Heart left ventricle (tissue), 16 donors: ENCODE results near the gene PKD1. TPM values are rescaled to one million over a fixed set of nuclear protein-coding genes. Genes with fewer than 3 reads are reported as not detected.
"Not testable (repeated sequence)": the region's sequence is repeated elsewhere in the genome, so short reads cannot be mapped to it uniquely, and the experiment has no call there.

ENCODE experiments used
- ATAC-seq, 4 donors: fragments of 200-7000 bp; cut with Tn5 transposase; one replicate each; pipeline ENCODE4 v1.9.1; 2020 to 2022; ENCODE audit warnings: moderate library complexity in 4 of 4, mild to moderate bottlenecking in 3 of 4, moderate number of reproducible peaks in 1 of 4
- DNase-seq, 5 donors: peaks; one replicate each; pipeline ENCODE4 v3.0.0-alpha.2; 2020
- H3K27ac ChIP-seq, 12 donors: fragments of 200-600 bp; sonication (generic) in 4 of 12; one replicate each; pipeline versions ENCODE4 v1.5.0 to v1.8.0; 2016 to 2022; ENCODE audit warnings: mild to moderate bottlenecking in 2 of 12
- H3K27me3 ChIP-seq, 9 donors: fragments of 200-600 bp; sonication (generic) in 2 of 9; one replicate each; pipeline versions ENCODE4 v1.5.1 to v1.8.0; 2016 to 2022; ENCODE audit warnings: mild to moderate bottlenecking in 3 of 9
- H3K36me3 ChIP-seq, 9 donors: fragments of 200-600 bp; sonication (generic) in 2 of 9; one replicate each; pipeline versions ENCODE4 v1.5.0 to v1.8.0; 2018 to 2022; ENCODE audit warnings: mild to moderate bottlenecking in 2 of 9
- H3K4me1 ChIP-seq, 12 donors: fragments of 200-600 bp; sonication (generic) in 4 of 12; one replicate each; pipeline versions ENCODE4 v1.5.0 to v1.8.0; 2016 to 2022; ENCODE audit warnings: mild to moderate bottlenecking in 3 of 12
- H3K4me3 ChIP-seq, 12 donors: fragments of 200-600 bp; sonication (generic) in 4 of 12; one replicate each; pipeline versions ENCODE4 v1.5.0 to v1.8.0; 2017 to 2022; ENCODE audit warnings: mild to moderate bottlenecking in 9 of 12, moderate library complexity in 4 of 12
- H3K9me3 ChIP-seq, 12 donors: fragments of 200-600 bp; sonication (generic) in 4 of 12; one replicate each; pipeline versions ENCODE4 v1.5.0 to v1.8.0; 2016 to 2022; ENCODE audit warnings: mild to moderate bottlenecking in 1 of 12
- CTCF ChIP-seq, 12 donors: fragments of 200-600 bp; sonication (generic) in 4 of 12; IDR thresholded peaks; one replicate each; pipeline versions ENCODE4 v1.5.0 to v1.8.0; 2018 to 2022; ENCODE audit warnings: antibody characterized with exemption in 12 of 12, mild to moderate bottlenecking in 5 of 12
- POLR2A ChIP-seq, 2 donors: fragments of 450-650 bp; IDR thresholded peaks; one replicate each; pipeline ENCODE4 v1.6.1; 2017; ENCODE audit warnings: antibody characterized with exemption in 2 of 2, mild to moderate bottlenecking in 2 of 2, moderate library complexity in 2 of 2
- WGBS, 4 donors: extraction: QIAGEN DNeasy Blood & Tissue Kit in 2 of 4; methylation state at CpG; one replicate each; pipeline versions ENCODE4 v1.1.5 to v1.1.7; 2013 to 2018; 5-methylcytosine and 5-hydroxymethylcytosine counted together
- intact Hi-C, 10 donors: fragments of 100-400 bp; cut with DNase I; formaldehyde crosslinking; loops; one replicate each; pipeline versions ENCODE4 v1.11.1 to v1.14.2; 2022
- polyA plus RNA-seq, 2 donors: library from polyadenylated mRNA; stranded (reverse); fragments of 200-250 nt; gene quantifications; one replicate each; pipeline ENCODE4 v1.2.3, GENCODE V29; 2013
- total RNA-seq, 9 donors: library from RNA; depleted of rRNA in 2 of 9; stranded (reverse); fragments of >200 nt in 2 of 9; fragmentation: NEBNext Ultra II Directional in 3 of 9; extraction: Animal tissue kit (Norgen Biotek cat#: 25700) in 3 of 9; gene quantifications; one replicate each; pipeline versions ENCODE4 v1.1.0 to v1.2.4, GENCODE V29; 2016 to 2023
- donor health status: ischemic (EF 13 %, LVEDD 7.1; RV severe dilation, severe dysfunction).
- donor health status: healthy with polysubstance abuse.
- donor health status: DM: no; HTN: yes; CAD: no.
- donor health status: DM: no; HTN: no; CAD: no.
- donor health status: ischemic (EF 25% LVEDD 6.9; RV normal size, moderate dysfunction).
- donor health status: ischemic (EF 25% LVEDD 5.7; RV mildly dilated, moderate dysfunction).
- donor health status: healthy.
- donor health status: DM: yes; HTN: yes; CAD: no.
- donor health status: ischemic (EF 35%, LVEDD 5.7; RV mildly dilated, moderate dysfunction).
- donor health status: nonischemic (EF 11% LVEDD 7.7; RV severe dilation, severe dysfunction).
- donor health status: DM: yes; HTN: yes; CAD: no.
- donor health status: PGD.
- donor health status: ischemic (EF 29% LVEDD 5.4; RV normal size, mild dysfunction).
- donor health status: nonischemic (EF 23%, LVEDD 6.1; RV moderate dilation, normal function).

The PKD1 gene
- total and polyA plus RNA-seq, 11 donors = 64.9 to 441 (median 105) TPM

GRCh38 chr16:2142942-2143877 is 7.5 kb upstream of the PKD1 start:
- TF ChIP-seq POLR2A (IDR thresholded peaks at IDR 0.05) (no peak), CTCF (IDR thresholded peaks at IDR 0.05) (no peak)
- Histone ChIP-seq H3K36me3 (no peaks in the 10 kb centered on the region), H3K4me1 (peaks cover 0 to 18% (median 11%) of the 10 kb centered on the region in 12 donors), H3K9me3 (no peaks in the 10 kb centered on the region), H3K27me3 (no peaks in the 10 kb centered on the region), H3K27ac (no peak overlapping the region), H3K4me3 (no peak overlapping the region)
- no peak for ATAC-seq
- no peak for DNase-seq
- 79 to 83% (median 79%) methylated on average over 28 to 31 of the region's 31 CpGs for WGBS, 4 donors
- intact Hi-C loops = no loop called here

- H3K9me3 ChIP-seq, ATAC-seq, H3K36me3 ChIP-seq, H3K27me3 ChIP-seq, intact Hi-C loops: not testable (repeated sequence)
- WGBS, 4 donors = 0 to 1% (median 1%) methylated on average over 8 to 33 of the region's 42 CpGs
- Histone ChIP-seq H3K27ac (peak overlapping the region in 11 of 12 donors; percentile 49 to 86 (median 78)), H3K4me3 (peak overlapping the region; percentile 34 to 73 (median 60)), H3K4me1 (peaks cover 0 to 23% (median 5%) of the 10 kb centered on the region in 12 donors)
- DNase-seq = peak in 1 of 5 donors; percentile 61
Observed at GRCh38 chr16:2135071-2135470, 627 bp downstream of the PKD1 start.

GRCh38 chr16:2133797-2134196 is 1.9 kb downstream of the PKD1 start:
- ATAC-seq, intact Hi-C loops, H3K9me3 ChIP-seq, DNase-seq, H3K36me3 ChIP-seq, H3K27me3 ChIP-seq: not testable (repeated sequence)
- peak overlapping the region in 3 of 12 donors; percentile 19 to 83 (median 45) for H3K27ac ChIP-seq
- peaks cover 0 to 28% (median 6%) of the 10 kb centered on the region in 12 donors for H3K4me1 ChIP-seq
- 34 to 49% (median 48%) methylated on average over 5 to 7 of the region's 12 CpGs; no CpG with 5 or more reads in 1 of the 4 donors for WGBS, 4 donors
- peak overlapping the region in 7 of 12 donors; percentile 21 to 34 (median 23) for H3K4me3 ChIP-seq

- 63 to 82% (median 72%) methylated on average over 18 to 22 of the region's 22 CpGs for WGBS, 4 donors
- DNase-seq, intact Hi-C loops, H3K36me3 ChIP-seq, H3K27me3 ChIP-seq, H3K9me3 ChIP-seq, ATAC-seq, H3K4me3 ChIP-seq: not testable (repeated sequence)
- Histone ChIP-seq H3K27ac (peak overlapping the region in 1 of 12 donors; percentile 64), H3K4me1 (peaks cover 3 to 55% (median 33%) of the 10 kb centered on the region in 12 donors)
Observed at GRCh38 chr16:2129890-2130447, 5.7 kb downstream of the PKD1 start.

GRCh38 chr16:2129251-2129650 is 6.4 kb downstream of the PKD1 start:
- ATAC-seq, H3K27me3 ChIP-seq, H3K36me3 ChIP-seq, H3K4me3 ChIP-seq, H3K9me3 ChIP-seq, intact Hi-C loops, DNase-seq: not testable (repeated sequence)
- peak overlapping the region in 1 of 12 donors; percentile 82 for H3K27ac ChIP-seq
- 78 to 88% (median 84%) methylated on average over 9 to 10 of the region's 11 CpGs for WGBS, 4 donors
- H3K4me1 ChIP-seq = peaks cover 6 to 63% (median 40%) of the 10 kb centered on the region in 12 donors

GRCh38 chr16:2127630-2128280 is 7.9 kb downstream of the PKD1 start:
- H3K9me3 ChIP-seq, H3K27me3 ChIP-seq, H3K4me3 ChIP-seq, H3K36me3 ChIP-seq, intact Hi-C loops: not testable (repeated sequence)
- 13 to 40% (median 30%) methylated on average over 3 of the region's 3 CpGs for WGBS, 4 donors
- DNase-seq (peak in 2 of 5 donors; percentile 52 to 70), ATAC-seq (peak in 2 of 4 donors; percentile 4 to 10)
- Histone ChIP-seq H3K4me1 (peaks cover 6 to 70% (median 47%) of the 10 kb centered on the region in 12 donors), H3K27ac (peak overlapping the region; percentile 78 to 100 (median 98))

GRCh38 chr16:2126928-2127556 is 8.7 kb downstream of the PKD1 start:
- intact Hi-C loops, H3K9me3 ChIP-seq, H3K36me3 ChIP-seq, H3K27me3 ChIP-seq: not testable (repeated sequence)
- Histone ChIP-seq H3K4me3 (peak overlapping the region in 1 of 12 donors; percentile 59), H3K27ac (peak overlapping the region; percentile 78 to 100 (median 98)), H3K4me1 (peaks cover 12 to 77% (median 54%) of the 10 kb centered on the region in 12 donors)
- DNase-seq (peak in 1 of 5 donors; percentile 59), ATAC-seq (peak in 2 of 4 donors; percentile 0)
- 72 to 79% (median 76%) methylated on average over 28 to 31 of the region's 31 CpGs for WGBS, 4 donors
